HG03103 (cell line): ENCODE results near the gene PHLPP2.

Experiments used
- ATAC-seq: cut with Tn5 transposase; IDR thresholded peaks from one replicate; pipeline ENCODE4 v1.9.1; 2021; ENCODE audit warnings: low read depth; ENCODE audit not compliant: unreplicated experiment

Gene PHLPP2

DNA sequence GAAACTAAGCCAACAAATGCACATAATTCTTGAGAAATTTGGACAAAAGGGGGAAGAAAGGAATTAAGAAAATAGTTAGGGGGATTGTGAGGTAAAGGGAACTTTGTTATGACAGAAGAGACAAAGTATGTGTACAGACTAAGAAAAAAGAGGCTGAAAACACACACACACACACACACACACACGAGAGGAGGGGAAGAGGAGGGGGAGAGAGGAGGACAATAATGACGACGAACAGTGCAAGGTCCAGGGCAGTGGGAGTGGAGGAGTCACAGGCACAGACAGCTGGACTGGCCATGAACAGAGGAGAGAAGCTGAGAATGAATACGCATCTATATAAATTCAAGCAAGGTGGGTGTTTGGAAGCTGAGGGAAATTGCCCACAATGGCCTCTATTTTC, 54.0 kb downstream of the PHLPP2 start:
- no peak for ATAC-seq

DNA sequence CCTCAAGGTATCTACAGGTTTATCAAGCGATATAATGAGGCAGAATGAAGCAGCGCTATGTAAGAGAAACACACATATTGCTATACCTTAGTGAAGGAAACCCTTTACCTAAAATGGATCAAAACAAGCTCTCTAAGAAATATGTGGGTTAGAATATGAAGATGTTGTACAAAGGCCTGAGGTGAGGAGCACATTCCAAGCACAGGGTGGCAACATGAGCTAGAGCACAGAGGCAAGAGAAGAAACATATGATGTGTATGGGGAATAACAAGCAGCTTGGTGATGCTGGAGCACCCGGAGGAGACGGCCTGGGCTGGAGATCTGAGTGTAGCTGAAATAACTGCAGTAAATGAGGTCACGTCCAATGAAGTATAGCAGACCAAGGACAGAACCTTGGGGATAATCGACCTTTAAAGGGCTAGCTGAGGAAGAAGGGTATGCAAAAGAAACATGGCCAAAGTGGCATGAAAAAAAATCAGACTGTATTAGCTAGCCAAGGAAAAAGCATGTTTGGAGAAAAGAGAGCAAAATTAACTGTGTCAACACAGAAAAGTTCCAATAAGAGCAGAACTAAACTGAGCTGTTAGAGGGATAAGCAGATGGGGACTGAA, 54.5 kb downstream of the PHLPP2 start:
- ATAC-seq = no peak

DNA sequence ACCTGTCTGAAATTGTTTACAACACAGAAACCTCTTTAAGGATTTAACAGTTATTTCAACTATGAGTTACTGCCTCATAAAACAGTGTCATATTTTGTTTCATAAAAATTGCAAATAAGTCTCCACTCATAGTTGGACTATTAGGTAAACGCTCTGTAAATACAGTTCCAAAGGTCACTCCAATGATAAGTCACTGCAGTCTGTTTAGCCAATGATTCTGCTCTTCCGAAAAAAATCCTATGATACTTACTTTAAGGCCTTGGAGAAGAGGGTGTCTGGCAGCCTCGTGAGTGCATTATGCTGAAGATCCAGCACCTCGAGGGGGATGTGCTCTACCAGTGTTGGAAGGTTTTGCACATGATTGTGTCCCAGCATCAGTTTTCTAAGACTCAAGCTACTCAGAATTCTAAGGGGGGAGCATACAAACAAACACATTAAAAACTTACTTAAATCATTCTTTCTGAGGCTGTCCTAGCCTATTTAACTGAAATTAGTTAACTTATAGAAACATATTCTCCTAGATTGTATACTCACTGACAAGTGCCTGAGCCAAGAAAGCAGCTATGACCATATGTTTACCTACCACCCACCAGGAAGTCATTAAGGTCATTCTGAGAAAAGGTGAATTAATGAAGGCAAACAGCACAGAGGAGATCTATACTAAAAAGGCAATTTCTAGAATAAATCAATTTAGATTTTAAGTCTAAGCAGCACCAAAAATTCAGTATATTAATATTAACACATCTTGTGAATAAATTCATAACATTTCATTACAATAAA, 57.4 kb downstream of the PHLPP2 start:
- ATAC-seq = no peak

DNA sequence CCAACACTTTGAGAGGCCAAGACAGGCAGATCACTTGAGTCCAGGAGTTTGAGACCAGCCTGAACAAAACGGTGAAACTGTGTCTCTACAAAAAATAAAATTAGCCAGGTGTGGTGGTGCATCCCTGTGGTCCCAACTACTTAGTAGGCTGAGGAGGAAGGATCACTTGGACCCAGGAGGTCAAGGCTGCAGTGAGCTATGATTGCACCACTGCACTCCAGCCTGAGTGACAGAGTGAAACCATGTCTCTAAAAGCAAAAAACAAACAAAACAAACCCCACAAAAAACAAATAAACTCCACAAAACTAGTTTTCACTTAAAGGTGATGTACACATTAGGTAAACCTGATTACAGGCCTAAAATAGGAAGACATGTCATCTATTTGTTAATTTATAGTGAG, 58.2 kb downstream of the PHLPP2 start:
- no peak for ATAC-seq

DNA sequence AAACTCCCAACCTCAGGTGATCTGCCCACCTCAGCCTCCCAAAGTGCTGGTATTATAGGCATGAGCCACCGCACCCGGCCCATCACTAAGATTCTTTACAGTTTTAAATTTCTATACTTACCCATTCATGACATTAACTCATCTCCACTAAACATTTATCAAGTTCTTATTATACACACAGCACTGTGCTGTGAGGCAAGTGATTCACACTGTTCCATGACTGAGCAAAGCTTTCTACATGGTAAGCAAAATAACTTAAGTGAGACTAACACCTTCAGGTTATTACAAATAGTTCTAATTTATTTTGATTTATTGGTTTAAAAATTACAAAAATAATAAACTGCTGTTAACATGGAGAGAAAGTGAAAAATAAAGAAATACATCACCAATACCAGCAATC, 65.0 kb downstream of the PHLPP2 start:
- ATAC-seq = no peak

DNA sequence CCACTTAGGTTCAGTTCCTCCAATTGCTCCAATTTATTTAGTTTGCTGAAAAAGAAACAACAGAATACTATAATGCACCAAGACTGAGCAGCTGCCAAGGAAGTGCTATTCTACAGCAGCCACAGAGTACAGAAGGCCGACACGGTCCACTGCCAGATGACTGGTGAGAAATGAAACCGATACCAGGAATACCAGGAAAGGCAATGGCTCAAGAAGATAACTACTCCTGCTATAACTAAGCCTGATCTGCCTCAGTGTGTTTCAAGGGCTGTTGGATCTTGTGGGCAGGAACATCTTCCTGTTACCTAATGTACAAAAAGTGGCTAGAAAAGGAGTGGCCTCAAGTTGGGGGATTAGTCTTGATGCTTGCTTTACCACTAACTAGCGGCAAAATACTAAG, 65.7 kb downstream of the PHLPP2 start:
- ATAC-seq = no peak

DNA sequence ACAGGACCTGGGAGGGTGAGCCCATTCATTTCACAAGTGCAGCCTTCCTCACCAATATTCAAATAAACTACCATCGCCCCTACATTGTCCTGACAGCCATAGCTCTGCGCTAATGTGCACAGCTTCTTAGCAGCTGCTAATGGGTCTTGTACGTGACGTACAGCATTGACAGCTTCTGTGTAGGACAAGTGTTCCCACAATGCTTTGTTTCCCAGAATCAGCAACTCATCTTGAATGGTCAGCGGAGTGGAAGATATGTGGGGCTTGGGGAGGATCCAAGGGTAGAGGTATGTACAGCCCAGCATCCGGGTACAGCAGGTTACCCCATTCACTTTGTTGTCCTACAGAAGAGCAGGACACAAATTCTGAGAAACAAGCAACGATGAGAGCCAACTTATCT, 74.8 kb downstream of the PHLPP2 start:
- ATAC-seq = no peak

DNA sequence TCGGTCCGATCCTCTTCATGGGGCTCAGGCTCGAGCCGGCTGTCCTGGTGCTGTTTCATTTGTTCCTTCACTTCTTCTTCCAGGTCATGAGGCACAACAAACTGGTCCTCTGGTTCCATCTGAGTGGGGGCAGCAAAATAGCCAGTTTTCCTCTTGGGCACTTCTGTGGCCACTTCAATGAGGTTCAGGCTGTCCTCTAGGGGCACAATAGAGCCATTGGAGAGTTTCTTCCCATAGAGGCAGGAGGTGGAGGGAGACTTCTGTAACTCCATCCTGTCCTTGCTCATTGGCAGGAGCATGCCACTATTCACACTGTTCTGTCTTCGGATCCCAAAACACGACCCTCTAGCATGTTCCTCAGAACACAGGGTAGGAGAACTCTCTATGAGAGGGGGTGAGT, 75.6 kb downstream of the PHLPP2 start:
- ATAC-seq = no peak

DNA sequence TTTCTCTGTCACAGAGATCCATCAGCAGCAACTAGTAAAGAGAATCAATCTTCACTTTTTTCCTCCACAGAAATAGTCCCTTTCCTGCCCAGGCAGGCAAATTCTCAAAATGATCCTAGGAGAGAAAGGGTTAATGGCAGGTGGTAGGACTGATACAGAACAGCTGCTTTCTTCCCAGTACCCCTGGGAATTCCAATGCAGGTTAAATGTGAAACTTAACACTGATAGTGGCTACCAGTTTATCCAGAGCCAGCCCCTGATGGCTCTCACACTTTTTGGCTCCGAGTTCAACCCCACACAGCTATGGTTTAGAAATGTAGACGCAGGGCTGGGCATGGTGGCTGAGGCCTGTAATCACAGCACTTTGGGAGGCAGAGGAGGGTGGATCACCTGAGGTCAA, 76.3 kb downstream of the PHLPP2 start:
- no peak for ATAC-seq

DNA sequence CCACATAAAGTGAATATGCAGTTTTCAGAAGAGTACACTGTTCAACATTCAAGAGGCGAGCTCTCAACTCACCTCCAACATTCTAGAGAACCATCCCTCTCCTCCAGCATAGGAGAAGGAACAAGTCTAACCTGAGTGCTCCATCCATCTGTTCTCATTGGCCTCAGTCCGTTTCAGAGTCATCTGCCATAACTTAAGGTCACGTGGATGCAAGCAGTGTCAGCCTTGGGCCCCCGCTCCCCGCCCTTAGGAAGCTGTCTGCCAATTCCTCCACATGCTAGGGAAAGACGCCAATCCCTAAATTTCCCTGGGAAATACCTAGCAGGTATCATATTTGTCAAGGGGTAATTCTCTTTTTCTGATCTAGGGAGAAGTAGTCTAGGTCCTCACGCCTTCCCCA, 77.1 kb downstream of the PHLPP2 start:
- ATAC-seq = no peak

DNA sequence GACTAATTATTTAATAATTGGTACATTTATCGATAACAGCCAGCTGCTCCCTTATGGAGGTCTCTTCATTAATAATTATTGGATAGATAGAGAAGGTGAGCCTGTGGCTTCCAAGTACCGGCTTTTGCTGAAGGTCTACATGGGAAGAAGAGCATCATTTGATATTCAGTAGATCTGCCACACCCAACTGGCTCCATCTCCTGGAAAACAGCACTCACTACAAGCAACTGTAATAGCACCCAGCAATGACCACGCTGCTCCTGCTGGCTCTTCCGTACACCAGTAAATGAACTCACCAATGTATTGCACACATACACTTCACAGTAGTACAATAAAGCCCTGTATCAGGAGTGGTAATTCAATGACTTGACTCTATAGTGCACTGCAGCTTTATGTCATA, 79.1 kb downstream of the PHLPP2 start:
- no peak for ATAC-seq

DNA sequence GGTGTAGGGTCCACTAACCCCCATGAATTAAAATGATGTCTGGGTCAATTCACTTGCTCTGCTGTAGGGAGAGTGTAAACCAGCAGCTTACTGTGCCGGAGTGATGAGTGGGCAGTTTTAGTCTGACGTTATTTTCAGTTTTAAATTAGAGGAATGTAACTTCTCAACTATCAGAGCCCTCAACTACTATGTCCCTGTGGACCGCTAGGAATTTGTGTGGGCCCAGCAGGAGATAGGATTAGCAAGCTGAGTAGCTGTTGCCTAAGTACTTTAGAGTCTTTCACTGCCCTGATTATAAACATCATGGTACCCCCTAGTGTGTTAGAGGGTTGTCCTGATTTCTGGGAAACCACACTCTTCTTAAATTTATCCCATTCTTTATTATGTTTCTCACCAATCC, 87.1 kb downstream of the PHLPP2 start:
- ATAC-seq = no peak

DNA sequence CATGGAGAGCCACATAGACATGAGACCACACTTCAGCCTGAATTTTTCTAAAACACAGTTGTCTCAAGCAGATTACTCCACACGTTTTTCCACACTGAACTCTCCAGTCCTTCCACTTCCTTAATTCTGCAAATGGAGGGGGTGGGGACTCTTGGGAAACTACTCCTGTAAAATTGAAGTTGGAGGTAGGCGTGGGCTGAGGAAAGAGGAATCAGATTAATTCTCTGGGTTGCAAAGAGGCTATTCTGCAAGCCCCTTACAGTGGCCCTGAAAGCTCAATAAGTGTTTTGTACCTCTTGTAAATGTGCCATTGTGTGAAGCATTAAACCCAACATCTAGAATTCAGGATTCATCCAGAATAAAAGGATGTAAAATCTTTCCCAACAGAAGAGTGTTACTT, 88.9 kb downstream of the PHLPP2 start:
- ATAC-seq = no peak

DNA sequence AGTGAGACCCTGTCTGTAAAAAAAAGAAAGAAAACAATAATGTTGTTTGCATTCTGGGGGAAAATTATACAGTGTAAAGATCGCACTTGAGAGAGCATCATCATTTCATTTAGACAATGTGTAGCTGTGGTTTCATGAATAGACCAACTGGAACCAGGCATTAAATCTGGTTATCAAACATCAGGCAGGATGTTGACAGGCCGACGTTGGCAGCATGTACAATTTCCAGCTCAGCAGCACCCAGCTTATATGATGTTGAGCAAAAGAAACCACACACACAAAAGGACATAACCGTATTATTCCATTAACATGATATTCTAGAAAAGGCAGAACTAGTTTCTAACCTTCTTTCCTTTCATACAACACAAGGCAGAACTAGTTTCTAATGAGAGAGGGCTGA, 92.7 kb downstream of the PHLPP2 start:
- ATAC-seq = no peak

DNA sequence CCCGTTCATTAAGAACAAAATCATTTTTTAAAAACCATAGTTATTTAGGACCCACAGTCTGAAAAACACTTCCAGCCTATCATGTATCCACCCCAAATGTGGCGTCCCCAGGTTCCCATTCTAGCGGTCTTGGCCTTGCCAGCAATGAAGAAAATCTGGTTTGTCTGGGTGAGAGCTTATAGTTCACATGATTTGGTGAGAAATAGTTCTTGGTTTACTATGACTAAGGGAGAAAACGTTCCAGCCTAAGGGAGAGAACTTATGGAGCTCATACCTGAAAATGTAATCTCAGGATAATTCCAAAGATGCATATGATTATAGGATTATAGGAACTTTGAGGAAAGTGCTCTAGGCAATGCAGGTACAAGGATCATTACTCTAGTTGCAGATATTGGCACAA, 93.7 kb downstream of the PHLPP2 start:
- ATAC-seq = no peak

DNA sequence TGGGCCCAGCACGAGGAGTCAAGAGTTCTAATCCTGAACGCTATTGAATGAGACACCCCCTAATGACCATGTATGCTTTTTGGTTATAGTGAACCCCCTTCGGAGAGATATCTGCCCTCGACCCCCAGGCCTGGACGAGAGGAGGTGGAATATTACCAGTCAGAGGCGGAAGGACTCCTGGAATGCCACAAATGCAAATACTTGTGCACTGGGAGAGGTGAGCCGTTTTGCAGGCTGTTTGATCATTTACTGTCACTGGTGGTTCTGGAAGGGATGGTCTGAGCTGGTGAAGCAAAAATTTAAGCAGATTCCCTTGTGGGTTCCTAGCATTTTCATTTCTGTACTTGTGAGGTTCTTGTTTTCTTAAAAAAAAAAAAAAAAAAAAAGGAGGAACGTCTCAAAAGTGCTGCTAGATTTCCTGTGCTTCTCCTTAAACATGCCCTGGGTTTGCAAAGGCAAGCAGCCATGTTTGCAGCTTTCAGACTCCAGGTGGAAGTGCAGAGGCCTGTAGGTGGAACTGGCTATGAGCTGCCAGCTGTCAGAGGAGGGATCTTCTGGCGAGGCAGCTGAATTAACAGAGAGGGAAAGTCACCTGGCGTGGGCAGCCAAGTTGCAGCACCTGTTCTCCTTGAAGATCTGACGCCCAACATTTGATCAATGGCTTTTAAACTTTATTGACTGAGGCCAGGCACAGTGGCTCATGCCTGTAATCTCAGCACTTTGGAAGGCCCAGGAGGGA, 95.1 kb downstream of the PHLPP2 start:
- ATAC-seq = no peak

DNA sequence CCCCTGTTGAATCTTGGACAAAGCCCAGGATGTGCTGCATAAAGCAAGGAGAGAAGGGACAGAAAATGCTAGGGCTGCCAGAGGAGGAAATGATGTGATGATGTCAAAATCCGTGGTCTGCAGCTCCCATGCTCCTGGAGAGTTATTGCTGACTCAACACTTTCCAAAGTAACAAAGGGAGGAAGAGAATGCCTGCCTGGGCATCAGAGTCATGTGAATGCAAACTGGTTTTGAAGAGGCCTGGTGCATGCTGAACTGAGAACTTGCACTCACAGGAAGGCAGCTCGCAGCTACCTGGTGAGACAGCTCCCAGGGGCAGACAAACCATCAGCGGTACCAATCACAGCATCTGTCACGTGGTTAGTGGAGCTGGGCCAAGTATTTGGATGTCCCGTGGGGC, 95.7 kb downstream of the PHLPP2 start:
- ATAC-seq = no peak

DNA sequence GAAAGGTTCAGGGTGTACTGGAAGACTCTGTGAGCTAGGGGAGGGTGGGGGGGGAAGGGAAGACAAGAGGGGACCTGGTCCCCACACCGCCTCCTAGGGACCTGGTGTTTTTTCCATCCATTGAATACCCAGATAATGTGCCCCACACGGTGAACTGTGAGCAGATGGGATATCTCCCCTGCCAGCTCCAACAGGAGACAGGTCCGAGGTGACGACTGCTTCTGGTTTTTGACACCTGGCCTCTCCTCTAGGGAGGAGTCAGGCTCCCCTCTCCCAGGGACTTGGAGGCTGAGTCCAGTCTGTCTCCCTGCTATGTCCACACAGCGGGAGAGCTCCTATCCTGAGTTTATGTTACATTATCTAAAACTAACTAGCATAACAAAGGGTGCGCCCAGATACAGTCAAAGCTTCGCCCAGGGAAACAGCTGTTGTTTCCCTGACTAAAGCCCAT, 96.7 kb downstream of the PHLPP2 start:
- no peak for ATAC-seq

DNA sequence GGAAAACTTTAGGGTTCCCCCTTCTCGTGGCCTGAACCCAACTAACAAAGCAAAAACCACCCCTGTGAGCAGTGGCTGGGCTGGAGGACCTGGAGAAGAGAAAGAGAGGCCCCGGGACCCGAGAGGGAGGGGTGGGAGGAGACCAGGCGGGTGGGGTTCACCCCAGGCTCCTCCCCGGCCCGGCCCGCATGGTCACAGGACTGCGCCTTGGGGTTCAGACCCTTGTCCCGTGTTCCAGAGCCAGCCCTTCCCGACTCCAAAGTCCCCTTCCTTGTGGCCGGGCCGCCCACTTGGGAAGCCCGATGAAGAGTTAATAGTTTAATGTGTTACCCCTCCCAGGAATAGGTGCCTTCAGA, 97.7 kb downstream of the PHLPP2 start:
- no peak for ATAC-seq

DNA sequence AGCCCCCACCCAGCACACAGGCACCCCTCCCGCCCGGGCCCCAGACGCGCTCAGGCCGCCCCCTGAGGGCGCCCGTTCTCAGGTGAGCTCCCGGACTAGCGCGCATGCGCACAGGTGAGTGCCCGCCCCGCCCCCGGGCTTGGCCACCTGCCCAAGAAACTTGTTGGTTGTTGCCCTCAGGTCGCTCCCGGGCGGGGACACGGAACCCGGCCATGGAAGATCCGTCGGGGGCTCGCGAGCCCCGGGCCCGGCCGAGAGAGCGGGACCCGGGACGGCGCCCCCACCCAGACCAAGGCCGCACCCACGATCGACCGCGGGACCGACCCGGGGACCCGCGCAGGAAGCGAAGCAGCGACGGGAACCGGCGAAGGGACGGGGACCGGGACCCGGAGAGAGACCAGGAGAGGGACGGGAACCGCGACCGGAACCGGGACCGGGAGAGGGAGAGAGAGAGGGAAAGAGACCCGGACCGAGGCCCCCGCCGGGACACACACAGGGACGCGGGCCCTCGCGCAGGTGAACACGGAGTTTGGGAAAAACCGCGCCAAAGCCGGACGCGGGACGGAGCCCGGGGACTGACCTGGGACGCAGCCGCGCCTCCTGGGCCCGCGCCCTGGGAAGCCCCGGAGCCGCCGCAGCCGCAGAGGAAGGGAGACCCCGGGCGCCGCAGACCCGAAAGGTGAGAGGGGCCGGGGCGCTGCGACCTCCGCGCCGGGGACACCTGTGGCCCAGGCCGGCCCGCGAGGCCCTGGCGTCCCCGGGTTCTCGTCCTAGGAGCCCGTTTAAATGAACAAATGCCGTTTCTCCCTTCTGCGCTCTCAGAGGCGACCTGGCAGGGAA, 98.3 kb downstream of the PHLPP2 start, which contains the start of gene MARVELD3:
MARVELD3 (plus strand) TSS at position 167 of the 840 bp plus-strand sequence; CDS start at position 213, 46 bp downstream.
- ATAC-seq = no peak
